Activated CD4-positive, alpha-beta T cell treated with anti-CD3 and anti-CD28 coated beads, Interleukin-2, amount 50 U/mL, for 48 hours (primary cell): ENCODE data around the gene NBDY.
"Not testable (repeated sequence)": the region's sequence is repeated elsewhere in the genome, so short reads cannot be mapped to it uniquely, and the experiment has no call there.

Source experiments
- DNase-seq, 2 experiments: peaks; one replicate each; pipeline ENCODE4 v3.0.0-alpha.2; 2020

Gene NBDY

GRCh38 chrX:56764975-56765791 is 36.1 kb downstream of the NBDY start:
- no peak for DNase-seq

GRCh38 chrX:56765811-56766553 is 36.9 kb downstream of the NBDY start:
- DNase-seq: no peak

- no peak for DNase-seq
Observed at GRCh38 chrX:56766554-56767347, 37.7 kb downstream of the NBDY start.

GRCh38 chrX:56767348-56768119 is 38.5 kb downstream of the NBDY start:
- not testable (repeated sequence) for DNase-seq

GRCh38 chrX:56768120-56768660 is 39.1 kb downstream of the NBDY start:
- not testable (repeated sequence) for DNase-seq

- not testable (repeated sequence) for DNase-seq
Observed at GRCh38 chrX:56772675-56773521, 43.9 kb downstream of the NBDY start.

- not testable (repeated sequence) for DNase-seq
Observed at GRCh38 chrX:56773522-56774060, 44.5 kb downstream of the NBDY start.

GRCh38 chrX:56778099-56778923 is 49.3 kb downstream of the NBDY start:
- DNase-seq: not testable (repeated sequence)

- not testable (repeated sequence) for DNase-seq
Observed at GRCh38 chrX:56778924-56779468, 50.0 kb downstream of the NBDY start.

GRCh38 chrX:56780681-56781649 is 51.9 kb downstream of the NBDY start:
- not testable (repeated sequence) for DNase-seq

GRCh38 chrX:56782352-56782751 is 53.3 kb downstream of the NBDY start:
- no peak for DNase-seq

GRCh38 chrX:56782791-56783449 is 53.9 kb downstream of the NBDY start:
- DNase-seq: no peak

GRCh38 chrX:56783450-56783831 is 54.4 kb downstream of the NBDY start:
- no peak for DNase-seq

- DNase-seq: no peak
Observed at GRCh38 chrX:56783996-56784620, 55.1 kb downstream of the NBDY start.

- DNase-seq: no peak
Observed at GRCh38 chrX:56784666-56785065, 55.6 kb downstream of the NBDY start.

GRCh38 chrX:56785442-56785841 is 56.4 kb downstream of the NBDY start:
- DNase-seq: no peak
